H9 (cell line): ENCODE results near the gene ALG14. TPM values are rescaled to one million over a fixed set of nuclear protein-coding genes. Genes with fewer than 3 reads are reported as not detected.
"Not testable (repeated sequence)": the region's sequence is repeated elsewhere in the genome, so short reads cannot be mapped to it uniquely, and the experiment has no call there.

Experiments used
- DNase-seq: peaks from one replicate; pipeline ENCODE4 v3.0.0-alpha.2; 2017
- H2AFZ ChIP-seq: one replicate; pipeline ENCODE4 v1.6.1; 2013; ENCODE audit warnings: mild to moderate bottlenecking, low read length, control low read depth, moderate library complexity
- H2AK5ac ChIP-seq: 2 replicates; pipeline ENCODE4 v1.6.1; 2013; ENCODE audit warnings: low read length, control low read depth, mixed read lengths; ENCODE audit not compliant: insufficient read length
- H2BK120ac ChIP-seq: one replicate; pipeline ENCODE4 v1.6.1; 2013; ENCODE audit warnings: low read depth, mild to moderate bottlenecking, low read length, control low read depth, inconsistent platforms; ENCODE audit not compliant: poor library complexity, severe bottlenecking
- H2BK12ac ChIP-seq: 2 replicates; pipeline ENCODE4 v1.6.1; 2013; ENCODE audit warnings: low read length, control low read depth, mixed read lengths, low read depth; ENCODE audit not compliant: insufficient read length
- H2BK15ac ChIP-seq: 2 replicates; pipeline ENCODE4 v1.6.1; 2013; ENCODE audit warnings: low read depth, low read length, control low read depth
- H2BK20ac ChIP-seq: one replicate; pipeline ENCODE4 v1.6.1; 2013; ENCODE audit warnings: low read depth, mild to moderate bottlenecking, low read length, control low read depth, inconsistent platforms; ENCODE audit not compliant: poor library complexity, severe bottlenecking
- H2BK5ac ChIP-seq: 2 replicates; pipeline ENCODE4 v1.6.1; 2013; ENCODE audit warnings: low read length, control low read depth, mixed read lengths; ENCODE audit not compliant: insufficient read length
- H3K14ac ChIP-seq: 2 replicates; pipeline ENCODE4 v1.6.1; 2013; ENCODE audit warnings: low read length, control low read depth; ENCODE audit not compliant: insufficient read depth
- H3K18ac ChIP-seq: 2 replicates; pipeline ENCODE4 v1.6.1; 2013; ENCODE audit warnings: low read depth, mild to moderate bottlenecking, mixed read lengths, low read length, control low read depth; ENCODE audit not compliant: insufficient read length
- H3K23ac ChIP-seq: 2 replicates; pipeline ENCODE4 v1.6.1; 2013; ENCODE audit warnings: low read length, control low read depth, mixed read lengths, low read depth; ENCODE audit not compliant: insufficient read length
- H3K23me2 ChIP-seq: 2 replicates; pipeline ENCODE4 v1.6.1; 2013; ENCODE audit warnings: low read depth, mild to moderate bottlenecking, mixed read lengths, low read length, control low read depth; ENCODE audit not compliant: insufficient read length, poor library complexity, severe bottlenecking
- H3K27ac ChIP-seq: 2 replicates; pipeline ENCODE4 v1.5.1; 2013; ENCODE audit warnings: low read length, control low read depth, mixed read lengths, low read depth; ENCODE audit not compliant: insufficient read length
- H3K27me3 ChIP-seq: 2 replicates; pipeline ENCODE4 v1.6.1; 2013; ENCODE audit warnings: low read length, control low read depth, inconsistent platforms; ENCODE audit not compliant: insufficient read depth
- H3K4ac ChIP-seq: 2 replicates; pipeline ENCODE4 v1.6.1; 2013; ENCODE audit warnings: low read depth, mild to moderate bottlenecking, control low read depth, inconsistent platforms, low read length, moderate library complexity
- H3K4me1 ChIP-seq: 2 replicates; pipeline ENCODE4 v1.6.1; 2013; ENCODE audit warnings: low read length, control low read depth, inconsistent platforms; ENCODE audit not compliant: insufficient read depth
- H3K4me2 ChIP-seq: 2 replicates; pipeline ENCODE4 v1.6.1; 2013; ENCODE audit warnings: low read length, control low read depth, mixed read lengths; ENCODE audit not compliant: insufficient read length, insufficient read depth
- H3K56ac ChIP-seq: 2 replicates; pipeline ENCODE4 v1.6.1; 2013; ENCODE audit warnings: low read depth, mild to moderate bottlenecking, mixed read lengths, low read length, control low read depth; ENCODE audit not compliant: insufficient read length
- H3K79me1 ChIP-seq: 2 replicates; pipeline ENCODE4 v1.6.1; 2013; ENCODE audit warnings: low read depth, mild to moderate bottlenecking, moderate library complexity, low read length, control low read depth, inconsistent platforms; ENCODE audit not compliant: insufficient read depth, poor library complexity, severe bottlenecking
- H3K79me2 ChIP-seq: 2 replicates; pipeline ENCODE4 v1.6.1; 2013; ENCODE audit warnings: low read length, control low read depth, inconsistent platforms; ENCODE audit not compliant: insufficient read depth
- H3K9ac ChIP-seq: 2 replicates; pipeline ENCODE4 v1.6.1; 2013; ENCODE audit warnings: low read length, control low read depth, mixed read lengths; ENCODE audit not compliant: insufficient read length; ENCODE audit errors: extremely low read depth
- H3K9me3 ChIP-seq: one replicate; pipeline ENCODE4 v1.6.1; 2013; ENCODE audit warnings: low read depth, low read length, inconsistent platforms; ENCODE audit not compliant: control insufficient read depth
- H3T11ph ChIP-seq: one replicate; pipeline ENCODE4 v1.6.1; 2013; ENCODE audit warnings: mild to moderate bottlenecking, low read length, control low read depth, inconsistent platforms
- H4K20me1 ChIP-seq: one replicate; pipeline ENCODE4 v1.6.1; 2013; ENCODE audit not compliant: control insufficient read depth, insufficient read length, insufficient read depth
- H4K5ac ChIP-seq: 2 replicates; pipeline ENCODE4 v1.6.1; 2013; ENCODE audit warnings: low read depth, mild to moderate bottlenecking, mixed read lengths, low read length, control low read depth; ENCODE audit not compliant: insufficient read length
- H4K8ac ChIP-seq: replicated peaks from 2 replicates; pipeline ENCODE4 v1.6.1; 2013; ENCODE audit warnings: low read length, control low read depth, mixed read lengths, low read depth; ENCODE audit not compliant: insufficient read length
- H4K91ac ChIP-seq: 2 replicates; pipeline ENCODE4 v1.6.1; 2013; ENCODE audit warnings: low read depth, mild to moderate bottlenecking, moderate library complexity, mixed read lengths, low read length, control low read depth; ENCODE audit not compliant: insufficient read length
- H3K27ac Mint-ChIP-seq, 3 experiments: 2 replicates in 2 of 3; 3 replicates in 1 of 3; pipeline ENCODE4 v1.8.0; 2020 to 2021; ENCODE audit warnings: mixed read lengths in 3 of 3, mild to moderate bottlenecking in 1 of 3, moderate library complexity in 1 of 3
- H3K27me3 Mint-ChIP-seq: 2 replicates; pipeline ENCODE4 v1.8.0; 2021; ENCODE audit warnings: low read depth, mild to moderate bottlenecking, moderate library complexity, mixed read lengths
- H3K36me3 Mint-ChIP-seq, 3 experiments: 2 replicates in 2 of 3; 3 replicates in 1 of 3; pipeline ENCODE4 v1.8.0; 2020 to 2021; ENCODE audit warnings: low read depth in 3 of 3, mixed read lengths in 3 of 3; ENCODE audit not compliant: insufficient read depth in 1 of 3
- H3K4me1 Mint-ChIP-seq, 2 experiments: 2 replicates each; pipeline ENCODE4 v1.8.0; 2020; ENCODE audit warnings: mixed read lengths in 2 of 2
- H3K4me3 Mint-ChIP-seq, 2 experiments: 2 replicates in 1 of 2; 3 replicates in 1 of 2; pipeline ENCODE4 v1.8.0; 2020 to 2021; ENCODE audit warnings: mild to moderate bottlenecking in 2 of 2, mixed read lengths in 2 of 2, moderate library complexity in 1 of 2
- H3K9me3 Mint-ChIP-seq, 2 experiments: 2 replicates in 1 of 2; 3 replicates in 1 of 2; pipeline ENCODE4 v1.8.0; 2020; ENCODE audit warnings: mild to moderate bottlenecking in 2 of 2, mixed read lengths in 2 of 2, moderate library complexity in 1 of 2
- WGBS: extraction: QIAGEN DNeasy Blood & Tissue Kit; methylation state at CpG from one replicate; pipeline ENCODE4 v1.1.7; 2013; ENCODE audit warnings: missing lambda C conversion rate, low lambda C conversion rate, mixed read lengths; ENCODE audit not compliant: insufficient read length; ENCODE audit errors: extremely low coverage; 5-methylcytosine and 5-hydroxymethylcytosine counted together
- total RNA-seq: library from RNA; stranded (reverse); gene quantifications from 2 replicates; pipeline ENCODE4 v1.2.1, GENCODE V29; 2021
- TF ChIP-seq, protein P1 (sequence below): fragments of 200-600 bp; sonication (generic); conservative IDR thresholded peaks from 3 replicates; pipeline ENCODE4 v1.8.0; 2021; ENCODE audit warnings: antibody characterized with exemption, mild to moderate bottlenecking

Gene ALG14
- total RNA-seq, 1 experiment from 2014 or later: 2.5 TPM

DNA sequence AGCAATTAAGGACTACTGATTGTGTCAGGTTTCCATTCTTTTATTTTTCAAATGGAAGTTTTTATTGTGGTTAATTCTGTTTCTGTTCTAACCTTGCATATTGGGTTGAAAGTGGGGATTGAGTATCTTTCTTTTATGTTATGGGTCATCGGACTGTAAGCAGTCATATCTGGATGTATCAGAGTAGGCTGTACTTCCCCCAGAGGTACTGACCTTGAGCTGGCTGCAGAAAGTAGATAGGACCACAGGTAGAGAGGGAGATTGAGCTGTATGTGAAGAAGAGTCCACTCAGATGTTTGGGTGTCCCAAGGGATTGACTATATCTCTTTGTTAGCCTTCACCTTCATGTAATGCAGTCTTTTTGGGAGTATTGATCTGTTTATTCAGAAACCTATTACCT lies 20.5 kb upstream of the ALG14 start:
- no peak overlapping the region for H2AK5ac ChIP-seq
- Mint-ChIP-seq H3K4me3 (no peak overlapping the region), H3K9me3 (peaks cover 2 to 11% of the 10 kb centered on the region in 2 experiments; a peak in 4 of 5 replicates)

DNA sequence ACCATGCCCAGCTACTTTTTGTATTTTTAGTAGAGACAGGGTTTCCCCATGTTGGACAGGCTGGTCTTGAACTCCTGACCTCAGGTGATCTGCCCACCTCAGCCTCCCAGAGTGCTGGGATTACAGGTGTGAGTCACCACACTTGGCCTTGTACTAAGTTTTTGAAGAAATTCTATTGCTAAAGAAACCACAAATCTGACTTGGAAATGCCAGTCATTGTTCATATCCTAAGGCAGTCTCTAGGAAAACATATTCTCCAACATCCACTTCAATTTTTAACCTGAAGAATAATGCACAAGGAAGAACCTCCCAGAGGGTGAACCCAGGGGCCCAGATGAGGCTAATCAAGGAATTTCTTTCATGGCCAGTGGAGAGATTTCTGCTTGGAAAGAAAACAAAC lies 20.1 kb upstream of the ALG14 start:
- H3K4me1 Mint-ChIP-seq, H3K4me3 Mint-ChIP-seq, H2BK15ac ChIP-seq, H2BK120ac ChIP-seq, DNase-seq, H2BK20ac ChIP-seq, H3K9me3 ChIP-seq, H3K27ac Mint-ChIP-seq, H3K23ac ChIP-seq, H3K56ac ChIP-seq, H4K5ac ChIP-seq, H4K8ac ChIP-seq, H3K27ac ChIP-seq, H3K4me1 ChIP-seq, H3K4ac ChIP-seq, H3K9ac ChIP-seq, H3K14ac ChIP-seq, H2AK5ac ChIP-seq, H4K91ac ChIP-seq, H2BK5ac ChIP-seq, H3K79me1 ChIP-seq, H3K23me2 ChIP-seq, H3T11ph ChIP-seq, H3K27me3 Mint-ChIP-seq, H3K4me2 ChIP-seq, H2AFZ ChIP-seq, H4K20me1 ChIP-seq, H3K18ac ChIP-seq, H3K27me3 ChIP-seq, H3K79me2 ChIP-seq, H2BK12ac ChIP-seq: not testable (repeated sequence)
- Mint-ChIP-seq H3K9me3 (peaks cover 2 to 11% of the 10 kb centered on the region in 2 experiments; a peak in 4 of 5 replicates), H3K36me3 (peaks cover 0 to 11% (median 0%) of the 10 kb centered on the region in 3 experiments; a peak in 3 of 7 replicates)

More for the DNA sequence above, 20.5 kb upstream of the ALG14 start:
- Histone ChIP-seq H2BK5ac (no peak overlapping the region), H2BK15ac (no peak overlapping the region), H3K27ac (no peak overlapping the region), H3K23ac (no peak overlapping the region), H2BK12ac (no peak overlapping the region), H3K4ac (no peak overlapping the region), H3K4me1 (no peaks in the 10 kb centered on the region), H2BK20ac (no peak overlapping the region), H4K5ac (no peak overlapping the region), H3K18ac (no peak overlapping the region), H2BK120ac (no peak overlapping the region), H3K27me3 (no peaks in the 10 kb centered on the region), H4K8ac (no peak overlapping the region), H3K79me1 (no peaks in the 10 kb centered on the region), H3K56ac (no peak overlapping the region), H3K9ac (no peak overlapping the region), H3T11ph (no peak overlapping the region), H2AFZ (no peak overlapping the region), H3K79me2 (no peaks in the 10 kb centered on the region), H4K20me1 (no peaks in the 10 kb centered on the region), H3K23me2 (no peaks in the 10 kb centered on the region), H4K91ac (no peak overlapping the region), H3K9me3 (no peaks in the 10 kb centered on the region), H3K14ac (no peak overlapping the region), H3K4me2 (no peak overlapping the region)
- no peaks in the 10 kb centered on the region; the same call in 1 of the 2 replicates for H3K27me3 Mint-ChIP-seq
- H3K27ac Mint-ChIP-seq: no peak overlapping the region; a peak in 1 of 7 replicates
- TF ChIP-seq, protein P1, sequence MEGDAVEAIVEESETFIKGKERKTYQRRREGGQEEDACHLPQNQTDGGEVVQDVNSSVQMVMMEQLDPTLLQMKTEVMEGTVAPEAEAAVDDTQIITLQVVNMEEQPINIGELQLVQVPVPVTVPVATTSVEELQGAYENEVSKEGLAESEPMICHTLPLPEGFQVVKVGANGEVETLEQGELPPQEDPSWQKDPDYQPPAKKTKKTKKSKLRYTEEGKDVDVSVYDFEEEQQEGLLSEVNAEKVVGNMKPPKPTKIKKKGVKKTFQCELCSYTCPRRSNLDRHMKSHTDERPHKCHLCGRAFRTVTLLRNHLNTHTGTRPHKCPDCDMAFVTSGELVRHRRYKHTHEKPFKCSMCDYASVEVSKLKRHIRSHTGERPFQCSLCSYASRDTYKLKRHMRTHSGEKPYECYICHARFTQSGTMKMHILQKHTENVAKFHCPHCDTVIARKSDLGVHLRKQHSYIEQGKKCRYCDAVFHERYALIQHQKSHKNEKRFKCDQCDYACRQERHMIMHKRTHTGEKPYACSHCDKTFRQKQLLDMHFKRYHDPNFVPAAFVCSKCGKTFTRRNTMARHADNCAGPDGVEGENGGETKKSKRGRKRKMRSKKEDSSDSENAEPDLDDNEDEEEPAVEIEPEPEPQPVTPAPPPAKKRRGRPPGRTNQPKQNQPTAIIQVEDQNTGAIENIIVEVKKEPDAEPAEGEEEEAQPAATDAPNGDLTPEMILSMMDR: no peak
- no peak for DNase-seq
- H3K36me3 Mint-ChIP-seq: peaks cover 0 to 11% (median 0%) of the 10 kb centered on the region in 3 experiments; a peak in 3 of 7 replicates
- WGBS: no CpG with 5 or more reads among the region's 1 CpG
- no peaks in the 10 kb centered on the region for H3K4me1 Mint-ChIP-seq
